OCI-M2 (cell line): ENCODE data around the gene S1PR1.
"Not testable (repeated sequence)": the region's sequence is repeated elsewhere in the genome, so short reads cannot be mapped to it uniquely, and the experiment has no call there.

ENCODE experiments used
- DNase-seq: peaks from one replicate; lab custom pipeline; 2025; ENCODE audit not compliant: unreplicated experiment; lab: John Stamatoyannopoulos, UW

Gene S1PR1

GRCh38 chr1:101236516-101237228 is at the start of gene S1PR1:
Gene S1PR1 (plus strand): TSS chr1:101237019. CDS start chr1:101238985, 1,966 bp downstream.
- DNase-seq = no peak

GRCh38 chr1:101187297-101187696 is 49.5 kb upstream of the S1PR1 start:
- DNase-seq = no peak

GRCh38 chr1:101188331-101188730 is 48.5 kb upstream of the S1PR1 start:
- no peak for DNase-seq

- DNase-seq = not testable (repeated sequence)
Measured at GRCh38 chr1:101188968-101189367, 47.9 kb upstream of the S1PR1 start.

- DNase-seq = no peak
Measured at GRCh38 chr1:101190441-101190840, 46.4 kb upstream of the S1PR1 start.

GRCh38 chr1:101191049-101191448 is 45.8 kb upstream of the S1PR1 start:
- DNase-seq = no peak

GRCh38 chr1:101193733-101194169 is 43.1 kb upstream of the S1PR1 start:
- DNase-seq = no peak

- DNase-seq = no peak
Measured at GRCh38 chr1:101194746-101195145, 42.1 kb upstream of the S1PR1 start.

GRCh38 chr1:101196668-101197067 is 40.2 kb upstream of the S1PR1 start:
- no peak for DNase-seq

GRCh38 chr1:101198842-101199636 is 37.8 kb upstream of the S1PR1 start:
- no peak for DNase-seq

GRCh38 chr1:101199637-101199982 is 37.2 kb upstream of the S1PR1 start:
- no peak for DNase-seq

GRCh38 chr1:101200513-101200912 is 36.3 kb upstream of the S1PR1 start:
- DNase-seq = no peak

GRCh38 chr1:101203820-101204540 is 32.8 kb upstream of the S1PR1 start:
- no peak for DNase-seq

- DNase-seq = no peak
Measured at GRCh38 chr1:101205457-101205856, 31.4 kb upstream of the S1PR1 start.

- not testable (repeated sequence) for DNase-seq
Measured at GRCh38 chr1:101206139-101206538, 30.7 kb upstream of the S1PR1 start.

- not testable (repeated sequence) for DNase-seq
Measured at GRCh38 chr1:101207271-101207670, 29.5 kb upstream of the S1PR1 start.

GRCh38 chr1:101207891-101208290 is 28.9 kb upstream of the S1PR1 start:
- no peak for DNase-seq

GRCh38 chr1:101215363-101216011 is 21.3 kb upstream of the S1PR1 start:
- DNase-seq = no peak

- no peak for DNase-seq
Measured at GRCh38 chr1:101216623-101217022, 20.2 kb upstream of the S1PR1 start.

GRCh38 chr1:101217148-101217547 is 19.7 kb upstream of the S1PR1 start:
- DNase-seq = no peak

GRCh38 chr1:101218968-101219367 is 17.9 kb upstream of the S1PR1 start:
- not testable (repeated sequence) for DNase-seq
